Liver (tissue), 9 donors: ENCODE data around the gene ARMCX4. TPM values are rescaled to one million over a fixed set of nuclear protein-coding genes. Genes with fewer than 3 reads are reported as not detected.

Experiments used
- DNase-seq: peaks from one replicate; pipeline ENCODE4 v3.0.0-alpha.2; 2017; ENCODE audit warnings: low spot score
- H3K27ac ChIP-seq, 2 donors: one replicate each; pipeline ENCODE4 v1.7.0; 2013; ENCODE audit warnings: inconsistent platforms in 2 of 2, low read length in 2 of 2, control low read depth in 1 of 2, low read depth in 1 of 2, mild to moderate bottlenecking in 1 of 2
- H3K27me3 ChIP-seq, 4 donors: one replicate each; pipeline versions ENCODE4 v1.6.1 to v1.7.0; 2013; ENCODE audit warnings: low read length in 3 of 4, inconsistent platforms in 1 of 4, mild to moderate bottlenecking in 1 of 4, moderate library complexity in 1 of 4; ENCODE audit not compliant: control insufficient read depth in 4 of 4, insufficient read depth in 4 of 4
- H3K36me3 ChIP-seq, 4 donors: one replicate each; pipeline versions ENCODE4 v1.6.1 to v1.7.0; 2013; ENCODE audit warnings: low read length in 3 of 4, mild to moderate bottlenecking in 3 of 4, low read depth in 1 of 4, moderate library complexity in 1 of 4; ENCODE audit not compliant: control insufficient read depth in 4 of 4, insufficient read depth in 3 of 4
- H3K4me1 ChIP-seq, 4 donors: one replicate each; pipeline versions ENCODE4 v1.6.1 to v1.7.0; 2013; ENCODE audit warnings: low read length in 3 of 4, mild to moderate bottlenecking in 3 of 4, moderate library complexity in 1 of 4; ENCODE audit not compliant: control insufficient read depth in 4 of 4, insufficient read depth in 4 of 4
- H3K4me3 ChIP-seq, 3 donors: one replicate each; pipeline versions ENCODE4 v1.6.1 to v1.7.0; 2013; ENCODE audit warnings: low read length in 3 of 3, control low read depth in 1 of 3, low read depth in 1 of 3, mild to moderate bottlenecking in 1 of 3
- H3K9ac ChIP-seq, 2 donors: one replicate each; pipeline ENCODE4 v1.7.0; 2013; ENCODE audit warnings: low read length in 2 of 2, mild to moderate bottlenecking in 2 of 2, moderate library complexity in 2 of 2, control low read depth in 1 of 2, low read depth in 1 of 2
- H3K9me3 ChIP-seq, 4 donors: one replicate each; pipeline versions ENCODE4 v1.6.1 to v1.7.0; 2013; ENCODE audit warnings: low read length in 3 of 4; ENCODE audit not compliant: control insufficient read depth in 4 of 4
- ATF3 ChIP-seq: IDR thresholded peaks from 2 replicates; pipeline ENCODE4 v1.6.1; 2016; ENCODE audit warnings: antibody characterized with exemption
- CTCF ChIP-seq: fragments of 150-350 bp; IDR thresholded peaks from 2 replicates; pipeline ENCODE4 v1.5.1; 2017; ENCODE audit warnings: improper control_type of control experiment, low read depth, low read length; ENCODE audit not compliant: missing input control
- EGR1 ChIP-seq, 2 donors: IDR thresholded peaks; 2 replicates each; pipeline ENCODE4 v1.6.1; 2016 to 2018; ENCODE audit warnings: antibody characterized with exemption in 2 of 2, low read depth in 2 of 2
- FOXA1 ChIP-seq: IDR thresholded peaks from 2 replicates; pipeline ENCODE4 v1.6.1; 2016; ENCODE audit warnings: antibody characterized with exemption
- FOXA2 ChIP-seq: IDR thresholded peaks from 2 replicates; pipeline ENCODE4 v1.6.1; 2016; ENCODE audit warnings: antibody characterized with exemption
- GABPA ChIP-seq, 2 donors: IDR thresholded peaks in 1 of 2; conservative IDR thresholded peaks in 1 of 2; 2 replicates each; pipeline ENCODE4 v1.6.1; 2016; ENCODE audit warnings: antibody characterized with exemption in 2 of 2, mild to moderate bottlenecking in 1 of 2, moderate library complexity in 1 of 2
- HNF4A ChIP-seq, 2 donors: conservative IDR thresholded peaks; 2 replicates each; pipeline ENCODE4 v1.6.1; 2016; ENCODE audit warnings: antibody characterized with exemption in 2 of 2, mild to moderate bottlenecking in 2 of 2
- HNF4G ChIP-seq: IDR thresholded peaks from 2 replicates; pipeline ENCODE4 v1.6.1; 2016; ENCODE audit warnings: antibody characterized with exemption
- JUND ChIP-seq, 2 donors: IDR thresholded peaks; 2 replicates each; pipeline ENCODE4 v1.6.1; 2016; ENCODE audit warnings: antibody characterized with exemption in 2 of 2
- MAX ChIP-seq: IDR thresholded peaks from 2 replicates; pipeline ENCODE4 v1.6.1; 2016; ENCODE audit warnings: antibody characterized with exemption
- NR2F2 ChIP-seq: IDR thresholded peaks from 2 replicates; pipeline ENCODE4 v1.6.1; 2016; ENCODE audit warnings: antibody characterized with exemption
- RAD21 ChIP-seq, 2 donors: IDR thresholded peaks; 2 replicates each; pipeline ENCODE4 v1.6.1; 2016; ENCODE audit warnings: antibody characterized with exemption in 2 of 2, mild to moderate bottlenecking in 2 of 2
- REST ChIP-seq: IDR thresholded peaks from 2 replicates; pipeline ENCODE4 v1.6.1; 2016; ENCODE audit warnings: antibody characterized with exemption, mild to moderate bottlenecking
- RXRA ChIP-seq, 2 donors: IDR thresholded peaks; 2 replicates each; pipeline ENCODE4 v1.6.1; 2017 to 2018; ENCODE audit warnings: antibody characterized with exemption in 2 of 2, mild to moderate bottlenecking in 1 of 2
- SP1 ChIP-seq: IDR thresholded peaks from 2 replicates; pipeline ENCODE4 v1.6.1; 2018; ENCODE audit warnings: antibody characterized with exemption, mild to moderate bottlenecking
- TAF1 ChIP-seq: conservative IDR thresholded peaks from 2 replicates; pipeline ENCODE4 v1.6.1; 2016; ENCODE audit warnings: antibody characterized with exemption, mild to moderate bottlenecking
- YY1 ChIP-seq: IDR thresholded peaks from 2 replicates; pipeline ENCODE4 v1.6.1; 2016; ENCODE audit warnings: antibody characterized with exemption, mild to moderate bottlenecking
- ZBTB33 ChIP-seq: IDR thresholded peaks from 2 replicates; pipeline ENCODE4 v1.6.1; 2016; ENCODE audit warnings: antibody characterized with exemption
- WGBS: extraction: QIAGEN DNeasy Blood & Tissue Kit; methylation state at CpG from one replicate; pipeline ENCODE4 v1.1.7; 2013; 5-methylcytosine and 5-hydroxymethylcytosine counted together
- polyA plus RNA-seq, 2 donors: library from polyadenylated mRNA; stranded (reverse) in 1 of 2; unstranded in 1 of 2; fragments of 200-250 nt in 1 of 2; fragments of >200 nt in 1 of 2; fragmentation: Nextera tagmentation in 1 of 2; extraction: Ambion mirVana in 1 of 2; gene quantifications; one replicate each; pipeline versions ENCODE4 v1.2.1 to v1.2.3, GENCODE V29; 2013 to 2015
- total RNA-seq, 2 donors: library from RNA; depleted of rRNA; stranded (reverse); fragments of >200 nt; gene quantifications; one replicate each; pipeline ENCODE4 v1.2.3, GENCODE V29; 2014
- donor health status: healthy.
- donor health status: healthy.
- donor health status: healthy.
- donor health status: healthy.
- donor health status: healthy.

The ARMCX4 gene
- total and polyA plus RNA-seq, 4 donors = 1.4 to 4.6 (median 2.0) TPM

- TF ChIP-seq JUND (IDR thresholded peaks at IDR 0.05) = no peak
- TF ChIP-seq REST = no peak
- no peak for TF ChIP-seq EGR1 (IDR thresholded peaks at IDR 0.05; ENCODE audit: low read depth in 2 of 2)
- TF ChIP-seq ATF3 = no peak
- no peak for TF ChIP-seq RXRA (IDR thresholded peaks at IDR 0.05)
- no peak for TF ChIP-seq SP1
- no peak for TF ChIP-seq MAX
- no peak for TF ChIP-seq TAF1
- no peak for TF ChIP-seq CTCF
- TF ChIP-seq FOXA1 = no peak
- TF ChIP-seq NR2F2 = no peak
- no peak for TF ChIP-seq YY1
- no peak for TF ChIP-seq GABPA (IDR thresholded peaks at IDR 0.05 in 1 of 2, conservative IDR thresholded peaks at IDR 0.05 in 1 of 2)
- no peak for TF ChIP-seq HNF4G
- no peak for TF ChIP-seq RAD21 (IDR thresholded peaks at IDR 0.05)
- TF ChIP-seq FOXA2 = no peak
- no peak for TF ChIP-seq HNF4A (conservative IDR thresholded peaks at IDR 0.05)
- no peak for TF ChIP-seq ZBTB33
- 100% methylated on average over 1 of the region's 1 CpG for WGBS
- no peaks in the 10 kb centered on the region for H3K9me3 ChIP-seq
Observed at GRCh38 chrX:101449279-101449678, 36.0 kb upstream of the ARMCX4 start.

GRCh38 chrX:101450085-101450484 is 35.2 kb upstream of the ARMCX4 start:
- no peak overlapping the region for H3K4me3 ChIP-seq
- TF ChIP-seq FOXA1 (no peak), YY1 (no peak), FOXA2 (no peak), EGR1 (IDR thresholded peaks at IDR 0.05; ENCODE audit: low read depth in 2 of 2) (no peak), CTCF (no peak), ATF3 (no peak), GABPA (IDR thresholded peaks at IDR 0.05 in 1 of 2, conservative IDR thresholded peaks at IDR 0.05 in 1 of 2) (no peak), ZBTB33 (no peak), SP1 (no peak), MAX (no peak), RXRA (IDR thresholded peaks at IDR 0.05) (no peak), HNF4A (conservative IDR thresholded peaks at IDR 0.05) (no peak), JUND (IDR thresholded peaks at IDR 0.05) (no peak)
- no peaks in the 10 kb centered on the region for H3K9me3 ChIP-seq
- no peaks in the 10 kb centered on the region for H3K27me3 ChIP-seq
- H3K27ac ChIP-seq = no peak overlapping the region
- WGBS = 64% methylated on average over 2 of the region's 2 CpGs
- H3K36me3 ChIP-seq = peaks cover 0 to under 1% (median 0%) of the 10 kb centered on the region in 4 donors
- DNase-seq = no peak
- H3K9ac ChIP-seq = no peak overlapping the region
- no peaks in the 10 kb centered on the region for H3K4me1 ChIP-seq

More at GRCh38 chrX:101449279-101449678, 36.0 kb upstream of the ARMCX4 start:
- DNase-seq = no peak
- H3K4me3 ChIP-seq = no peak overlapping the region
- no peak overlapping the region for H3K9ac ChIP-seq
- H3K4me1 ChIP-seq = no peaks in the 10 kb centered on the region
- peaks cover 0 to 2% (median 0%) of the 10 kb centered on the region in 4 donors for H3K36me3 ChIP-seq
- H3K27me3 ChIP-seq = no peaks in the 10 kb centered on the region
- no peak overlapping the region for H3K27ac ChIP-seq
